ENCODE results near the gene LITAFD.

The LITAFD gene

DNA sequence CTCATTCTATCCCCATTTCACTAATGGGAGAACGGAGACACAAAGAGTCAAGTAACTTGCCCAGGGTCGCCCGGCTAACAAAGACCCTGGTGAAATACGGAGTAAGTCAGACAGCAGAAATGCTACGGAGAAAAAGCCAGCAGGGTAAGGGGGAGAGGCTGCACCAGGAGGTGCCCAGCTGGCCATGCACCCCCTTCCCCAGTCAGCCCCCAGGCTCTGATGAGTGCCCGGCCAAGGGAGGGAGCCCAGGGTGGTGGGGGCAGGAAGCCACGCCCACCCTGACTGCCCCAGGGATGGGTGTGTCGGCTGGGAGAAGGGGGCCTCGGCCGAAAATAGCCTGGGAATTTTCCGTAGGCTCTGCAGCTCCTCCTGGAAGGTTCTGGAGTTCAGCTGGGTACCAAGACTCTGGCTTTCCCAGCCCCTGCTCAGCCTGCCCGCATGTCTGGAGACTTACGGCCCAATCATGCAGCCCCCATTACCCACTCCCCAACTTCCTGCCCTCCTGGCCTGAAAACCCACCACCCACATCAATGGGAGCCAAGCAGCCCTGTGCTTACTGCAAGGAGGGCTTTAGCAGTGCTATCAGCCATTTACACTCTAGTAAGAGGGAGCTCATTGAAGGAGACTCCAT, 17.6 kb upstream of the LITAFD start:
- DNase-seq: peak; percentile 39

DNA sequence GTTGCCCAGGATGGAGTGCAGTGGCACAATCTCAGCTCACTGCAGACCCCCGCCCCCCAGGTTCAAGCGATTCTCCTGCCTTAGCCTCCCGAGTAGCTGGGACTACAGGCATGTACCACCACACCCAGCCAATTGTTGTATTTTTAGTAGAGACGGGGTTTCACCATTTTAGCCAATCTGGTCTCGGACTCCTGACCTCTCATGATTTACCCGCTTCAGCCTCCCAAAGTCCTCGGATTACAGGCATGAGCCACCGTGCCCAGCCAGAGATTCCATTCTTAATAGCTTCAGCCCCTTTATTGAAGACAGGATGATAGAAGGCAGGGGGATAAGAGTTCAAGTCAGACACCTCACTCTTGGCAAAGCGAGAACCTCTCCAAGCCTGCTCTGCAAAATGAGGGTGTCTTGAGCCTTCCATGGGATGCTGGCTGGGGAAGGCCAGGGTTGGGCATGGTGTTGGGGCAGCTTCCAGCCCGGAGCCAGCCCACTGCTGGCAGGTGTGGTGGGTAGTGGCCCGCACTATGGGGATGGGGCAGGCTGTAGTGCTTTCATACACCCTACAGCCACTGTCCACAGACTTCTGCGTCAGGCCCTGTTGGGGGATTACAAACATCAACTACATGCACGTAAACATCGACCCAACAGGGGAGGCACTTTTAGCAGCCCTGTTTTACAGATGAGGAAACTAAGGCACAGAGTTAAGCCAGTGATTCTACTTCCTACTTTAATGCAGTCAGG, 16.8 kb upstream of the LITAFD start:
- no peak for DNase-seq
- Histone ChIP-seq H2BK12ac (ENCODE audit: low read length in 2 of 2) (no peak overlapping the region), H3K14ac (ENCODE audit: low read length in 2 of 2) (peak overlapping the region in 1 of 2 experiments; percentile 0), H2AFZ (ENCODE audit: low read depth, low read length) (no peak overlapping the region), H3K23ac (ENCODE audit: low read length in 2 of 2) (no peak overlapping the region), H3K79me1 (replicated peaks; ENCODE audit: low read length, poor library complexity, severe bottlenecking) (no peaks in the 10 kb centered on the region), H3K18ac (ENCODE audit: low read depth in 1 of 2, low read length in 2 of 2) (no peak overlapping the region), H3K9me3 (ENCODE audit: control insufficient read depth, low read length) (no peaks in the 10 kb centered on the region), H3K4me1 (ENCODE audit: control insufficient read depth, insufficient read depth, low read depth, low read length) (peaks cover 58% of the 10 kb centered on the region), H3K9ac (ENCODE audit: low read length) (peak overlapping the region; percentile 91), H3K36me3 (ENCODE audit: control insufficient read depth in 1 of 2, insufficient read depth in 2 of 2, low read depth in 1 of 2, low read length in 2 of 2) (peaks cover 12 to 14% of the 10 kb centered on the region in 2 experiments), H3K4ac (ENCODE audit: low read depth in 1 of 2, low read length in 2 of 2) (no peak overlapping the region), H4K8ac (ENCODE audit: low read length) (no peak overlapping the region), H3K4me2 (ENCODE audit: low read length, poor library complexity, severe bottlenecking) (no peak overlapping the region), H2AK5ac (ENCODE audit: low read length, severe bottlenecking) (no peak overlapping the region), H2BK15ac (ENCODE audit: low read depth, poor library complexity, severe bottlenecking) (no peak overlapping the region), H4K91ac (ENCODE audit: low read length) (peak overlapping the region; percentile 48), H3K4me3 (ENCODE audit: insufficient read depth in 1 of 2, low read depth in 1 of 2, low read length in 2 of 2) (peak overlapping the region in 1 of 2 experiments; percentile 87), H2BK120ac (ENCODE audit: low read depth, low read length) (no peak overlapping the region), H3K27me3 (ENCODE audit: control insufficient read depth in 1 of 2, insufficient read depth in 1 of 2, low read length in 2 of 2) (no peaks in the 10 kb centered on the region), H3K27ac (ENCODE audit: low read length, poor library complexity, severe bottlenecking) (no peak overlapping the region), H2BK5ac (ENCODE audit: low read depth, low read length, poor library complexity, severe bottlenecking) (no peak overlapping the region)
- 94% methylated on average over 13 of the region's 14 CpGs for WGBS

More for the DNA sequence above, 17.6 kb upstream of the LITAFD start:
- peak overlapping the region; percentile 34 for H2BK120ac ChIP-seq (ENCODE audit: low read depth, low read length)
- peak overlapping the region; percentile 63 for H4K91ac ChIP-seq (ENCODE audit: low read length)
- H3K4me3 ChIP-seq (ENCODE audit: insufficient read depth in 1 of 2, low read depth in 1 of 2, low read length in 2 of 2): peak overlapping the region in 1 of 2 experiments; percentile 87
- peak overlapping the region in 1 of 2 experiments; percentile 35 for H3K4ac ChIP-seq (ENCODE audit: low read depth in 1 of 2, low read length in 2 of 2)
- H3K36me3 ChIP-seq (ENCODE audit: control insufficient read depth in 1 of 2, insufficient read depth in 2 of 2, low read depth in 1 of 2, low read length in 2 of 2): peaks cover 12 to 14% of the 10 kb centered on the region in 2 experiments
- H3K9me3 ChIP-seq (ENCODE audit: control insufficient read depth, low read length): no peaks in the 10 kb centered on the region
- H2AK5ac ChIP-seq (ENCODE audit: low read length, severe bottlenecking): no peak overlapping the region
- no peaks in the 10 kb centered on the region for H3K27me3 ChIP-seq (ENCODE audit: control insufficient read depth in 1 of 2, insufficient read depth in 1 of 2, low read length in 2 of 2)
- H2BK15ac ChIP-seq (ENCODE audit: low read depth, poor library complexity, severe bottlenecking): no peak overlapping the region
- peak overlapping the region; percentile 62 for H4K8ac ChIP-seq (ENCODE audit: low read length)
- no peaks in the 10 kb centered on the region for H3K79me1 ChIP-seq (replicated peaks; ENCODE audit: low read length, poor library complexity, severe bottlenecking)
- H3K18ac ChIP-seq (ENCODE audit: low read depth in 1 of 2, low read length in 2 of 2): peak overlapping the region in 1 of 2 experiments; percentile 54
- peak overlapping the region; percentile 9 to 33 for H2BK12ac ChIP-seq (ENCODE audit: low read length in 2 of 2)
- 57% methylated on average over 13 of the region's 13 CpGs for WGBS
- H3K4me1 ChIP-seq (ENCODE audit: control insufficient read depth, insufficient read depth, low read depth, low read length): peaks cover 62% of the 10 kb centered on the region
- no peak overlapping the region for H2AFZ ChIP-seq (ENCODE audit: low read depth, low read length)
- H3K9ac ChIP-seq (ENCODE audit: low read length): peak overlapping the region; percentile 51
- no peak overlapping the region for H2BK5ac ChIP-seq (ENCODE audit: low read depth, low read length, poor library complexity, severe bottlenecking)
- no peak overlapping the region for H3K27ac ChIP-seq (ENCODE audit: low read length, poor library complexity, severe bottlenecking)
- peak overlapping the region in 1 of 2 experiments; percentile 41 for H3K14ac ChIP-seq (ENCODE audit: low read length in 2 of 2)
- no peak overlapping the region for H3K23ac ChIP-seq (ENCODE audit: low read length in 2 of 2)
- no peak overlapping the region for H3K4me2 ChIP-seq (ENCODE audit: low read length, poor library complexity, severe bottlenecking)

DNA sequence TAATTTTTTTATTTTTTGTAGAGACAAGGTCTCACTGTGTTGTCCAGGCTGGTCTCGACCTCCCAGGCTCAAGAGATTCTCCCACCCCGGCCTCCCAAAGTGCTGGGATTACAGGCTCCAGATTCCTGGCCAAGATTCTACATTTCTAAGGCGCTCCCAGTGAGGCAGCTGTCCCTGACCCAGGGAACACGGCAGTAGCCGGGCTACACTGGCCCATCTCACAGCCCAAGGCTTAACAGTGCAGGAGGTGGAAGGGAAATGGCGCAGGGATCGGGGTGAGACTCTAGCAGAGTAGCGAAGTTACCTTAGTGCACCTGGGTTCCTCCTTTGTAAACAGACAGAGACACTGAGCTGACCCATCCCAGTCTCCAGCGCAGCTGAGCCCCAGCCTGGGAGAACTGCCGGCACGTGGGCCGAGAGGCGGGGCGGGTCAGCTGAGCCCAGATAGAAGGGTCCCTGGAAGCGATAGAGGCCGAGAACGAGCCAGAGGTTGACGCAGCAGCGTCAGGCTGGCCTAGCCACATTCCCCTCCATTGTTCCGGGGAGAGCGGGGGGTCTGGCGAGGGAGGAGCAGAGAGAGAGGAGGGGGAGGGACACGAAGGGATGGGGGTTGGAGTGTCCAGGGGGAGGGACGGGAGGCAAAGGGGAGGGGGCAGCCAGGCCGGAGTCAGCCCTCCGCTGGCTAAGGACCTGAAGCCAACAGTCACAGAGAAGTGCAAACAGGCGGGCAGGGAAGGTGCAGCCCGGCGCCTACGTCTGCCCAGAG, 15.8 kb upstream of the LITAFD start:
- peak overlapping the region in 1 of 2 experiments; percentile 96 for H3K14ac ChIP-seq (ENCODE audit: low read length in 2 of 2)
- H3K4me1 ChIP-seq (ENCODE audit: control insufficient read depth, insufficient read depth, low read depth, low read length): peaks cover 55% of the 10 kb centered on the region
- H3K27me3 ChIP-seq (ENCODE audit: control insufficient read depth in 1 of 2, insufficient read depth in 1 of 2, low read length in 2 of 2): no peaks in the 10 kb centered on the region
- H3K79me1 ChIP-seq (replicated peaks; ENCODE audit: low read length, poor library complexity, severe bottlenecking): no peaks in the 10 kb centered on the region
- H3K4me3 ChIP-seq (ENCODE audit: insufficient read depth in 1 of 2, low read depth in 1 of 2, low read length in 2 of 2): peak overlapping the region; percentile 77 to 87
- no peaks in the 10 kb centered on the region for H3K9me3 ChIP-seq (ENCODE audit: control insufficient read depth, low read length)
- H4K8ac ChIP-seq (ENCODE audit: low read length): peak overlapping the region; percentile 94
- peak overlapping the region in 1 of 2 experiments; percentile 56 for H3K23ac ChIP-seq (ENCODE audit: low read length in 2 of 2)
- 21% methylated on average over 30 of the region's 30 CpGs for WGBS
- DNase-seq: peak; percentile 51
- H2BK15ac ChIP-seq (ENCODE audit: low read depth, poor library complexity, severe bottlenecking): peak overlapping the region; percentile 60
- H2AFZ ChIP-seq (ENCODE audit: low read depth, low read length): no peak overlapping the region
- H4K91ac ChIP-seq (ENCODE audit: low read length): peak overlapping the region; percentile 90
- peak overlapping the region; percentile 38 to 91 for H2BK12ac ChIP-seq (ENCODE audit: low read length in 2 of 2)
- H3K4ac ChIP-seq (ENCODE audit: low read depth in 1 of 2, low read length in 2 of 2): peak overlapping the region; percentile 81 to 92
- peak overlapping the region; percentile 91 for H3K9ac ChIP-seq (ENCODE audit: low read length)
- no peak overlapping the region for H2BK5ac ChIP-seq (ENCODE audit: low read depth, low read length, poor library complexity, severe bottlenecking)
- H2AK5ac ChIP-seq (ENCODE audit: low read length, severe bottlenecking): no peak overlapping the region
- H3K36me3 ChIP-seq (ENCODE audit: control insufficient read depth in 1 of 2, insufficient read depth in 2 of 2, low read depth in 1 of 2, low read length in 2 of 2): peaks cover 12 to 14% of the 10 kb centered on the region in 2 experiments
- H3K18ac ChIP-seq (ENCODE audit: low read depth in 1 of 2, low read length in 2 of 2): peak overlapping the region; percentile 84 to 86
- peak overlapping the region; percentile 98 for H3K4me2 ChIP-seq (ENCODE audit: low read length, poor library complexity, severe bottlenecking)
- peak overlapping the region; percentile 42 for H3K27ac ChIP-seq (ENCODE audit: low read length, poor library complexity, severe bottlenecking)
- H2BK120ac ChIP-seq (ENCODE audit: low read depth, low read length): peak overlapping the region; percentile 54
